Upper lobe of left lung (tissue), 4 donors: ENCODE data around the gene LY6G6F.

Source experiments
- EP300 ChIP-seq, 4 donors: sonication (generic); formaldehyde crosslinking; IDR thresholded peaks; one replicate each; pipeline ENCODE4 v1.5.1; 2017; ENCODE audit warnings: antibody characterized with exemption in 4 of 4, control low read depth in 2 of 4
- TF ChIP-seq, protein P1 (sequence below), 6 experiments: fragments of 450-650 bp in 4 of 6; fragments of 200-600 bp in 2 of 6; sonication (generic) in 2 of 6; IDR thresholded peaks; one replicate each; pipeline ENCODE4 v1.5.1; 2016 to 2019; ENCODE audit warnings: antibody characterized with exemption in 6 of 6

DNA sequence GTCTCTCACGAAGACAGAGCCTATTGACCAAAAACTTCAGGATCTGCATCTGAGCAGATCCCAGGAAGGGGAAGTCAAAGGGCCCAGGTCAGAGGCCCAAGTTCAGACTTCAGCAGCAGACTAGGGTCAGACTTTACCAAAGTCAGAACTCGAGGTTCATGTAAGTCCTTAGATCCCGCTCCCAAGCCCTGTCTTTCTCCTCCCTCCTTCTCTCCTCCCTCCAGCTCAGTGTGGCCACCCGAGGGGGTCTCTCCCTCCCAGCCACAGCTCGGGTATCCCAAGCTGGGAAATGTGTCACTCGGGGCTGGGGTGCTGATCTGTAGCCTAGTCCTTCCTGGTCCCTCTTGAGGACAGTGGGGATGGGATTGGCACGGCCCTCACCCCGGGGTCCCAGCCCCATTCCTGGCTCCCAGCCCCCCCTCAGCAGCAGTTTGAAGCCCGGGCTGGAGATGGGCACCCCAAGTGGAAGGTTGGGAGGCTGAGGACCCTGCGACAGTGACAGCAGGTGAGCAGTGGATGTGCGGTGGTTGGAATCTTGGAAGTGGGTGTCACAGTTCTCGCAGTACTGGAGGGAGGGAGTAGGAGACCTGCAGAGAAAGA is 44.4 kb upstream of the LY6G6F start:
- TF ChIP-seq EP300 (IDR thresholded peaks at IDR 0.05): no peak
- TF ChIP-seq, protein P1, sequence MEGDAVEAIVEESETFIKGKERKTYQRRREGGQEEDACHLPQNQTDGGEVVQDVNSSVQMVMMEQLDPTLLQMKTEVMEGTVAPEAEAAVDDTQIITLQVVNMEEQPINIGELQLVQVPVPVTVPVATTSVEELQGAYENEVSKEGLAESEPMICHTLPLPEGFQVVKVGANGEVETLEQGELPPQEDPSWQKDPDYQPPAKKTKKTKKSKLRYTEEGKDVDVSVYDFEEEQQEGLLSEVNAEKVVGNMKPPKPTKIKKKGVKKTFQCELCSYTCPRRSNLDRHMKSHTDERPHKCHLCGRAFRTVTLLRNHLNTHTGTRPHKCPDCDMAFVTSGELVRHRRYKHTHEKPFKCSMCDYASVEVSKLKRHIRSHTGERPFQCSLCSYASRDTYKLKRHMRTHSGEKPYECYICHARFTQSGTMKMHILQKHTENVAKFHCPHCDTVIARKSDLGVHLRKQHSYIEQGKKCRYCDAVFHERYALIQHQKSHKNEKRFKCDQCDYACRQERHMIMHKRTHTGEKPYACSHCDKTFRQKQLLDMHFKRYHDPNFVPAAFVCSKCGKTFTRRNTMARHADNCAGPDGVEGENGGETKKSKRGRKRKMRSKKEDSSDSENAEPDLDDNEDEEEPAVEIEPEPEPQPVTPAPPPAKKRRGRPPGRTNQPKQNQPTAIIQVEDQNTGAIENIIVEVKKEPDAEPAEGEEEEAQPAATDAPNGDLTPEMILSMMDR (IDR thresholded peaks at IDR 0.05): no peak
